IPS-18a (cell line): ENCODE measurements around the gene VPS45.

Experiments used
- H3K27ac ChIP-seq: one replicate; pipeline ENCODE4 v1.5.1; 2013; ENCODE audit warnings: low read length
- H3K27me3 ChIP-seq: one replicate; pipeline ENCODE4 v1.6.1; 2013; ENCODE audit warnings: mild to moderate bottlenecking, low read length; ENCODE audit not compliant: control insufficient read depth, insufficient read depth
- H3K36me3 ChIP-seq: one replicate; pipeline ENCODE4 v1.6.1; 2013; ENCODE audit warnings: low read depth, low read length; ENCODE audit not compliant: control insufficient read depth
- H3K4me1 ChIP-seq: one replicate; pipeline ENCODE4 v1.6.1; 2013; ENCODE audit warnings: low read depth, low read length; ENCODE audit not compliant: control insufficient read depth
- H3K4me3 ChIP-seq: one replicate; pipeline ENCODE4 v1.5.1; 2013; ENCODE audit warnings: low read length
- H3K9ac ChIP-seq: one replicate; pipeline ENCODE4 v1.6.1; 2013; ENCODE audit warnings: mild to moderate bottlenecking, low read length, moderate library complexity
- H3K9me3 ChIP-seq: one replicate; pipeline ENCODE4 v1.6.1; 2013; ENCODE audit warnings: low read depth, low read length; ENCODE audit not compliant: control insufficient read depth

VPS45 gene

DNA sequence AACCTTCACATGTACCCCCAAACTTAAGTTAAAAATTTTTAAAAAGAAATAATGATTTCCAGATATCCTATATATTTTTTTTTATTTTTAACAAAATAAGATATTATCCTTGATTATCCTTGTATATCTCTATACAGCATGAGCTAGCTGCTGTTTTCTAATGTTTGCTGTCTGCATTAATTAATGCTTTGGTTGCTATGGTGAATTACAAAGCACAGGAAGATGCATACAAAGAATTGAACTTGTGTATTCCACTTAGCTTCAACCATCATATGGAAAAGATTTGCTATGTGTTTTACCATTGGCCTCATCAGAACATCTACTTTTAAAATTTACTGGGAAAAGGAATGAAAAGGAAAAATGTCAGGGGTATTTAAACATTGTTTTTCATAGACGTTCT lies 35.4 kb downstream of the VPS45 start:
- Histone ChIP-seq H3K4me3 (no peak overlapping the region), H3K36me3 (peaks cover 4% of the 10 kb centered on the region), H3K9me3 (no peaks in the 10 kb centered on the region), H3K27ac (no peak overlapping the region), H3K27me3 (no peaks in the 10 kb centered on the region), H3K9ac (no peak overlapping the region), H3K4me1 (no peaks in the 10 kb centered on the region)

DNA sequence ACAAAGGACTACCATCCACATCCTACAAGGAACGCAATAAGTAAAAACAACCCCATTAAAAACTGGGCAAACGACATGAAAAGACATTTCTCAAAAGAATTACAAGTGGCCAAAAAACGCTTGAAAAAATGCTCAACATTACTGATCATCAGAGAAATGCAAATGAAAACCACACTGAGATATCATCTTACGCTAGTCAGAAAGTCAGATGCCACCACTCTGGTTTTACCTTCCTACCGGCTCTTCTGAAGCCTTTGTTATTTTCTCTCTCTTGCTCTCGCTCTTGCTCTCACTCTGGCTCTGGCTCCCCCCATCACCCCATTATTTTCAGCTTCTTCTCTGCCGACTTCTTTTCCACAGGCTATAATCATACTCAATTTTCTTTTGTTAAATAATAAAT lies 38.8 kb downstream of the VPS45 start:
- no peak overlapping the region for H3K9ac ChIP-seq
- H3K36me3 ChIP-seq = no peaks in the 10 kb centered on the region
- no peaks in the 10 kb centered on the region for H3K9me3 ChIP-seq
- no peaks in the 10 kb centered on the region for H3K27me3 ChIP-seq
- no peak overlapping the region for H3K4me3 ChIP-seq
- H3K4me1 ChIP-seq = no peaks in the 10 kb centered on the region
- H3K27ac ChIP-seq = no peak overlapping the region

DNA sequence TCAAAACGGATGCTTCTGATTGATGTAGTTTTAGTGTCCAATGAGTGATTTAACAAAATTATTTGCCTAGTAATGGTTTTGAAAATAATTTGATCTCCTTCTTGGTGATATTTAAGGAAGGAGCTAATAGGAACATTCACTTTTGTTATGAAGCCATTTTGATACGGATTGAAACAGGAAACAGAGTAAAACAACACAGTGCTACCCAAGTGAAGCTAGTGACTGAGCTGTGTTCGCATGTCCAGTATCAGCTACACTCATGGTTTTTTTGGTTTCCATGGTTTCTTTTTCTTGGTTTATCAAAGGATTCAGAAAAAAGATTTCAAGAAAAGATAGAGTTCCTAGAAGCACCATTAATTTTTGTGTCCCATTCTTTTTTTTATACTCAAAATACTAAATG lies 42.0 kb downstream of the VPS45 start:
- Histone ChIP-seq H3K9ac (no peak overlapping the region), H3K4me1 (no peaks in the 10 kb centered on the region), H3K9me3 (no peaks in the 10 kb centered on the region), H3K36me3 (no peaks in the 10 kb centered on the region), H3K27ac (no peak overlapping the region), H3K27me3 (no peaks in the 10 kb centered on the region), H3K4me3 (no peak overlapping the region)

DNA sequence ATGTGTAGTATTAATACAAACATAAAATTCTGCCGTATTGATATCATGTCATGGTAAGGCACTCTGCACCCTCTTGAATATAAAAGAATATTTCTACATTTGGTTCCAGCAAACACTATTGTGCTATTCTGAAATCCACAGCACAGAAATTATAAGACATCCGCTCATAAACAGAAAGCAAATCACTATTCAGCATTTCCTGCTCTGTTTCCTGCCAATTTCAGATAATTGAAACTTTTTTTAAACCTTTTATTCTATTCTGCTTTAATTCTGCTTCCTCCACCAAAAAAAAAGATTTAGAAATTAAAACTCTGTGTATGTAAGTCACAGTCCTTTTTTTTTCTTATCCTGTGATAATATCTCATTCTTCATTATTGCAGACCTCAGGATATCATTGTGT lies 42.5 kb downstream of the VPS45 start:
- no peak overlapping the region for H3K27ac ChIP-seq

DNA sequence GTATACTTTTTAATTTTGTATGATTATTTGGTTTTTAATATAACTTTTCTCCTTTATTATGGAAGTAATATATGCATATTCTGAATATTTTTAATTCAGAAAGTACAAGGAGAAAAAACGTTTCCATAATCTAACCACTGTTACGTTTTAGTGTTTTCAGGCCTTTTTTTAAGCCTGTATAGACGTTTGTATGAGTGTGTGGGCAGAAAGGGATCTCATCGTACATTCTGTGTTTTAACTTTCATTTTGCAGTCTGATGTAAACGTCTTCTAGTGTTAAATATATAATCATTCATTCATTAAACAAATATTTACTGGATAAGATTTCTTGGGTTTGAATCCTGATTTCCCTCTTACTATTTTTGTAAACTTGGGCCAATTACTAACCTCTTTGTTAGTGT lies 44.1 kb downstream of the VPS45 start:
- H3K9me3 ChIP-seq = no peaks in the 10 kb centered on the region
- H3K9ac ChIP-seq = no peak overlapping the region
- H3K27me3 ChIP-seq = no peaks in the 10 kb centered on the region
- no peaks in the 10 kb centered on the region for H3K4me1 ChIP-seq
- no peak overlapping the region for H3K27ac ChIP-seq
- H3K36me3 ChIP-seq = no peaks in the 10 kb centered on the region
- H3K4me3 ChIP-seq = no peak overlapping the region

More for the DNA sequence above, 42.5 kb downstream of the VPS45 start:
- Histone ChIP-seq H3K36me3 (no peaks in the 10 kb centered on the region), H3K9ac (no peak overlapping the region), H3K4me3 (no peak overlapping the region), H3K27me3 (no peaks in the 10 kb centered on the region), H3K4me1 (no peaks in the 10 kb centered on the region), H3K9me3 (no peaks in the 10 kb centered on the region)

DNA sequence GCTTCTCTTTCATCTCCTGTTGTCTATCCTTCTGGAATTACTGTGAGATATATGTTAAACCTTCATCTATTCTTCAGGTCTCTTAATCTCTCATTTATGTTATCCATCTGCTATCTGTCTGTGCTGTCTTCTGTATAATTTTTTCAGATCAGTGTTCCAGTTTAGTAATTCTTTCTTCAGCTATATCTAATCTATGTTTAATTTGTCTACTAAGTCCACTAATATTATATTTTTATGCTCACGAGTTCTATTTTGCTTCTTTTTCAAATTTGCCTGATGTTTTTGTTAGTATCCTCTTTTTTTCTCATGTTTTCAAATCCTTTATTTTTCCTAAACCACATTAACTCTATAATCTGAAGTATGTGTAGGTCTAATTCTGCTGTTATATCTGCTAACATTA lies 47.5 kb downstream of the VPS45 start:
- H3K9ac ChIP-seq = no peak overlapping the region
- H3K4me3 ChIP-seq = no peak overlapping the region
- no peaks in the 10 kb centered on the region for H3K4me1 ChIP-seq
- H3K27me3 ChIP-seq = no peaks in the 10 kb centered on the region
- no peak overlapping the region for H3K27ac ChIP-seq
- no peaks in the 10 kb centered on the region for H3K36me3 ChIP-seq
- H3K9me3 ChIP-seq = no peaks in the 10 kb centered on the region

DNA sequence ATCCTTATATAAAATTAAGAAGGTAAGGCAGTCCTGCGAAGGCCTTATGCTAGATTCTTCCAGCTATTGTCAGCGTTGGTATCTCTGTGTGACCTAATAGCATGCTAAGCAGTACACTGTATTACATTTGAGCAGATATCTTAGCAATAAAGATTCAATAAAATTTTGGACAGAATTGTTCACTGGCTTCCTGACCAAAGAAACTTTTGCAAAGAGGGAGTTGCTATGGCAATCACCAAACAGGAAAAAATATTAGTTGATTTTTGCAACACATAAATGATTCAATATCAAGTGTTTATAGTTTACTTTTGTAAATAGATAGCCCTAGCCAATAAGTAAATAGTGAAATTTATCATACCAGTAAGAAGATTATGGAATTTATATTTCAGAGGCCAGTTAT lies 51.1 kb downstream of the VPS45 start:
- H3K4me1 ChIP-seq = no peaks in the 10 kb centered on the region
- no peak overlapping the region for H3K27ac ChIP-seq
- H3K9me3 ChIP-seq = no peaks in the 10 kb centered on the region
- no peak overlapping the region for H3K9ac ChIP-seq
- H3K36me3 ChIP-seq = no peaks in the 10 kb centered on the region
- H3K27me3 ChIP-seq = no peaks in the 10 kb centered on the region
- no peak overlapping the region for H3K4me3 ChIP-seq

DNA sequence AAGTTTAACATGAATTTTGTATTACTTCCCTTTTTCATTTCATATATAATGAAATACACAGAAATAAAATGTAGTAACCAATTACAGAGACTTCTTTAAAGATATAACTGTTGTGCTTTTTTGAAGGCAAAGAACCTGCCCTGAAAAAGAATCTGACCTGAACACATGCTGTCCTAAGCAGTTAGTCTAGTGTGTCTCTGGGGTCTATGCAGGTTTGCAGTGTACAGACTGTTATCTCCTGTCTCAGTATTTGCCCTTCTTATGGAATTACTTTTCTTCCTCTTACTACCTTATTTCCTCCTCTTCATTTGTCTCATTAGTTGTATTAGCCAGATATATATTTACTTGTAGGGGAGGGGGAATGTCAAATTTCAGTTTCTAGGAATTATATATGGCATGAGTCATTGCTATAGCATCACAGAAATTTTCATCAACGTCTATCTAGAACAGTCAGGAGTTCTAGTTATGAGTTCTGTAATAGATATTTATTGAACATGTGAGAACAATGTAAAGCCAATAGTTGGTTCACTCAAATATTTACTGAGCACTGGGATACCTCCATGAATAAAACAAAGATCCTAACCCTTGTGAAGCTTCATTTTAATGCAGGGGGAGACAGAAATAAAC lies 53.8 kb downstream of the VPS45 start:
- no peaks in the 10 kb centered on the region for H3K27me3 ChIP-seq
- no peaks in the 10 kb centered on the region for H3K4me1 ChIP-seq
- H3K4me3 ChIP-seq = no peak overlapping the region
- no peaks in the 10 kb centered on the region for H3K9me3 ChIP-seq
- no peaks in the 10 kb centered on the region for H3K36me3 ChIP-seq
- H3K27ac ChIP-seq = no peak overlapping the region
- no peak overlapping the region for H3K9ac ChIP-seq

DNA sequence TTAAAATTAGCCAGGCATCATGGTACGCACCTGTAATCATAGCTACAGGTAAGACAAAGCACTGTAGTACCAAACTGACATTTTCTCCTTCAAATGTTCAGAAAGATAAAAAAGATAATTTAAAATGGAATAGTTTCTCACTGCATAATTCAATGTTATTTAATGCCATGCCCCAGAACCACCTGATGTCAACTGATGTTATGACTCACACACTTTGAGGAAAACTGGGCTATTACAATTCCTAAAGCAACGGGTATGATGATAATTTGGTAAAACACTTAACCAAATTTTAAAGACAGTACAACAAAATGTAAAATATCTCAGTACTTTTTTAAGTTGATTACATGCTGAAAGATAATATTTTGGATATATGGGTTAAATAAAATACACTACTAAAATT lies 59.2 kb downstream of the VPS45 start:
- H3K27ac ChIP-seq = no peak overlapping the region
- H3K9me3 ChIP-seq = no peaks in the 10 kb centered on the region
- H3K4me3 ChIP-seq = no peak overlapping the region
- H3K9ac ChIP-seq = no peak overlapping the region
- no peaks in the 10 kb centered on the region for H3K36me3 ChIP-seq
- H3K27me3 ChIP-seq = no peaks in the 10 kb centered on the region
- no peaks in the 10 kb centered on the region for H3K4me1 ChIP-seq

DNA sequence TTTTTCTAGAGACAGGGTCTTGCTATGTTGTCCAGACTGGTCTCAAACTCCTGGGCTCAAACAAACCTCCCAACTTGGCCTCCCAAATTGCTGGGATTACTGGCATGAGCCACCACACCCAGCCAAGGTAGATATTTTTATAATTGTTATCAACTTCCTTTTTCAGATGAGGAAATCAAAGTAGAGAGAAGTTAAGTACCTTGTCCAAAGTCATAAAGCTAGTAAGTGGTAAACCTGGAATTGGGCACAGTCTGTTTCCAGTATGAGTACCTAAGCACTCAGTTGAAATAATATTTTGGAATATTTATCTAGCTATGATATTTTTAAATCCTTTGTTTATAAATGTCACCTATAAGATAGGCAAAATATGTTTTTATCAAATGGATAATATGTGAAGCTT lies 59.9 kb downstream of the VPS45 start:
- H3K4me3 ChIP-seq = no peak overlapping the region
- no peaks in the 10 kb centered on the region for H3K4me1 ChIP-seq
- H3K9me3 ChIP-seq = no peaks in the 10 kb centered on the region
- no peaks in the 10 kb centered on the region for H3K27me3 ChIP-seq
- no peaks in the 10 kb centered on the region for H3K36me3 ChIP-seq
- H3K9ac ChIP-seq = no peak overlapping the region
- no peak overlapping the region for H3K27ac ChIP-seq

DNA sequence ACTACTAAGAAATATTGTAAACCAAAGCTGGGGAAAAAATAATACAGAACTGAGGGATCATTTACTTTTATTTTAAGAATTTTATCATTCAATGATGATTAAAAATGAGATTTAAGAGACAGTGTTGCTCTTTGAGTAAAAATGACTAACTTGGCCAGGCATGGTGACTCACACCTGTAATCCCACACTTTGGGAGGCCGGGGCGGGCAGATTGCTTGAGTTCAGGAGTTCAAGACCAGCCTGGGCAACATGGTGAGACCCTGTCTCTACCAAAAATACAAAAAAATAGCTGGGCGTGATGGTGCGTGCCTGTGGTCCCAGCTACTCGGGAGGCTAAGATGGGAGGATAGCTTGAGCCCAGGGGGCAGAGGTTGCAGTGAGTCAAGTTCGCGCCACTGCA lies 60.3 kb downstream of the VPS45 start:
- Histone ChIP-seq H3K9me3 (no peaks in the 10 kb centered on the region), H3K36me3 (no peaks in the 10 kb centered on the region), H3K4me3 (no peak overlapping the region), H3K27ac (no peak overlapping the region), H3K9ac (no peak overlapping the region), H3K27me3 (no peaks in the 10 kb centered on the region), H3K4me1 (no peaks in the 10 kb centered on the region)

DNA sequence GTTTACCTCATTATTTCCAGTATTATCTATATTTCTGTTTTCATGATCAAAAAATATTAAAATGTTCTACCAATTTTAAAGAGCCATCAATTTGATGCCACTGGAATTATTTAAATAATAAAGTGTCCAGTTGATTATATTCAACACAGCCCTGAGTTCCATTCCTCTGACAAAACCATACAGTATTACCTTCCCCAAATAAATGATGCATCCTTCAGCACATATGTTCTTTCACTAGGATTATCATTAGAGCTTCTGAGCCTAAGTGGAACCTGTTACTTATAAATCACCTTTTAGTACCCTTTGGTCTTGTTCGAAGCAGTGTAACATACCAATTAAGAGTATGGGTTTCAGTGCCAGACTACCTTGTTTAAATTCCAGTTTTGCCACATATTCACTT lies 64.8 kb downstream of the VPS45 start:
- no peak overlapping the region for H3K4me3 ChIP-seq
- no peak overlapping the region for H3K9ac ChIP-seq
- H3K27ac ChIP-seq = no peak overlapping the region
- no peaks in the 10 kb centered on the region for H3K27me3 ChIP-seq
- no peaks in the 10 kb centered on the region for H3K36me3 ChIP-seq
- no peaks in the 10 kb centered on the region for H3K9me3 ChIP-seq
- no peaks in the 10 kb centered on the region for H3K4me1 ChIP-seq
